ENCODE results near the gene STARD9.

STARD9 gene

GRCh38 chr15:42704492-42704926, 129.1 kb downstream of the STARD9 start:
- DNase-seq (ENCODE audit: low spot score), result peak; percentile 73

GRCh38 chr15:42705336-42705735, 129.9 kb downstream of the STARD9 start:
- DNase-seq (ENCODE audit: low spot score), result no peak
- in situ Hi-C loops (cut with MboI; ENCODE audit: low sequenced_read_pairs, unreplicated experiment), result loop anchor here (10.0 kb wide), 1 partner anchor 219 kb away; the partner anchor contains the start of gene TTBK2
- TF ChIP-seq CTCF (IDR thresholded peaks at IDR 0.05; ENCODE audit: borderline replicate concordance, control extremely low read depth, extremely low read depth, insufficient read depth, missing control alignments), result no peak

More at GRCh38 chr15:42704492-42704926, 129.1 kb downstream of the STARD9 start:
- in situ Hi-C loops (cut with MboI; ENCODE audit: low sequenced_read_pairs, unreplicated experiment), result loop anchor here (10.0 kb wide), 1 partner anchor 220 kb away; the partner anchor contains the start of gene TTBK2
- peak; percentile 65 for TF ChIP-seq CTCF (IDR thresholded peaks at IDR 0.05; ENCODE audit: borderline replicate concordance, control extremely low read depth, extremely low read depth, insufficient read depth, missing control alignments)

DNA sequence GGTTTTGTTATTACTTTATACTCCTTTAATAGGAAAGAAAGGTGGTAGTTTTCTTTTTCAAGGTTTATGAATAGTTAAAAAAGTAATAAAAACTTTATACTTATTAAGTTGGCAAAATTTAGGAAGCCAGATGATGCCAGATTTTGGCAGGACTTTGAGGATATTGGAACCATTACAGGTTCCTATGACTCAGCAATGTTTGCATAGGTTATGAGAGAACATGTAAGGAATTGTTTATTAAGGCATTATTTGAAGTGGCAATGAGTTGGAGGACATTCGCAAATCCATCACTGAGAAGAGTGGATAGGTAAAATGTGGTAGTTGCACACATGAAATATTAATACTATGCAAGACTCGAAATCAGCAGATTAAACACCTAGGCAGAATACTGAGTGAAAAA, 131.7 kb downstream of the STARD9 start:
- TF ChIP-seq CTCF (IDR thresholded peaks at IDR 0.05; ENCODE audit: borderline replicate concordance, control extremely low read depth, extremely low read depth, insufficient read depth, missing control alignments), result no peak
- in situ Hi-C loops (cut with MboI; ENCODE audit: low sequenced_read_pairs, unreplicated experiment), result loop anchor here (10.0 kb wide), 1 partner anchor 218 kb away; the partner anchor contains the start of gene TTBK2
- no peak for DNase-seq (ENCODE audit: low spot score)

- no peak for DNase-seq (ENCODE audit: low spot score)
- in situ Hi-C loops (cut with MboI; ENCODE audit: low sequenced_read_pairs, unreplicated experiment), result loop anchor here (10.0 kb wide), 1 partner anchor 217 kb away; the partner anchor contains the start of gene TTBK2
- TF ChIP-seq CTCF (IDR thresholded peaks at IDR 0.05; ENCODE audit: borderline replicate concordance, control extremely low read depth, extremely low read depth, insufficient read depth, missing control alignments), result no peak
These were observed 132.6 kb downstream of the STARD9 start for GRCh38 chr15:42707873-42708544.

DNA sequence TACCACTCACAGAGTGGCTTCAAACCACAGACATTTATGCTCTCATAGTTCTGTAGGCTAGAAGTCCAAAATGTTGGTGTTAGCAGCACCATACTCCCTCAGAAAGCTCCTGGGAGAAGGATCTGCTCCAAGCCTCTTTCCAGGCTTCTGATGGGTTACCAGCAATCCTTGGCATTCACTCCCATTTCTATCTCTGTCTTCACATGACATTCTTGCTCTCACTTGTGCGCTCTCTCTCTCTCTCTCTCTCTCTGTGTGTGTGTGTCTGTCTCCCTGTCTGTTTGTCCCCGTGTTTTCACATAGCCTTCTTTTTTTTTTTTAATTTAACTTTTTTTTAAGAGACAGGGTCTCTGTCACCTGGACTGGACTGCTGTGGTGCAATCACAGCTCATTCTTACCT, 135.3 kb downstream of the STARD9 start:
- DNase-seq (ENCODE audit: low spot score), result no peak
- no peak for TF ChIP-seq CTCF (IDR thresholded peaks at IDR 0.05; ENCODE audit: borderline replicate concordance, control extremely low read depth, extremely low read depth, insufficient read depth, missing control alignments)
- in situ Hi-C loops (cut with MboI; ENCODE audit: low sequenced_read_pairs, unreplicated experiment), result no loop called here

DNA sequence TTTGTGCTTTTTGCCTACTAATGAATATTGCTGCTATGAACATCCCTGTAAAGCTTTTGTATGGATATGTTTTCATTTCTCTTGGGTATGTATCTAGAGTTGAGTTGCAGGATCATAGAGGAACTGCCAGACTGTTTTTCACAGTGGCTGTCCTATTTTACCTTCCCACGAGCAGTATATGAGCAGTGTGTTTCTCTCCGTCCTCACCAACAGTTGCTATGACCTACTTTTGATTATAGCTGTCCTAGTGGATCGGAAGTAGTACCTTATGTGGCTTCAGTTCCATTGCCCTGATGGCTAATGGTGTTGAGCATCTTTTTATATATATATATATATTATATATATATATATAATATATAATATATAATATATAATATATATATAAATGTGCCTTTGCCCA, 136.3 kb downstream of the STARD9 start:
- TF ChIP-seq CTCF (IDR thresholded peaks at IDR 0.05; ENCODE audit: borderline replicate concordance, control extremely low read depth, extremely low read depth, insufficient read depth, missing control alignments), result no peak
- in situ Hi-C loops (cut with MboI; ENCODE audit: low sequenced_read_pairs, unreplicated experiment), result no loop called here
- no peak for DNase-seq (ENCODE audit: low spot score)

Data from GM13976 (cell line).